Large intestine (tissue), 3 donors: Measurements from ENCODE around the gene MTSS2. TPM values are rescaled to one million over a fixed set of nuclear protein-coding genes. Genes with fewer than 3 reads are reported as not detected.

Experiments
- DNase-seq, 2 donors: peaks; one replicate each; pipeline versions ENCODE4 v3.0.0 to v3.0.0-alpha.2; 2013
- H3K27ac ChIP-seq: one replicate; pipeline ENCODE4 v1.5.1; 2013; ENCODE audit warnings: low read length
- H3K27me3 ChIP-seq: 2 replicates; pipeline ENCODE4 v1.6.1; 2013; ENCODE audit warnings: low read length; ENCODE audit not compliant: control insufficient read depth, insufficient read depth
- H3K36me3 ChIP-seq: 2 replicates; pipeline ENCODE4 v1.6.1; 2013; ENCODE audit warnings: low read length; ENCODE audit not compliant: control insufficient read depth, insufficient read depth
- H3K4me1 ChIP-seq: one replicate; pipeline ENCODE4 v1.6.1; 2013; ENCODE audit warnings: low read length; ENCODE audit not compliant: control insufficient read depth, insufficient read depth
- H3K4me3 ChIP-seq: one replicate; pipeline ENCODE4 v1.5.1; 2013; ENCODE audit warnings: low read length
- H3K9me3 ChIP-seq: one replicate; pipeline ENCODE4 v1.6.1; 2013; ENCODE audit warnings: mild to moderate bottlenecking, low read depth, low read length, moderate library complexity; ENCODE audit not compliant: control insufficient read depth
- WGBS: methylation state at CpG from one replicate; pipeline ENCODE4 v1.1.5; 2013; ENCODE audit warnings: low lambda C conversion rate; ENCODE audit not compliant: insufficient coverage; 5-methylcytosine and 5-hydroxymethylcytosine counted together
- polyA plus RNA-seq: library from polyadenylated mRNA; unstranded; fragments of 120-200 nt; gene quantifications from one replicate; pipeline ENCODE4 v1.2.1, GENCODE V29; 2013

Gene MTSS2
- polyA plus RNA-seq, 1 donor = 27.1 TPM

- no peaks in the 10 kb centered on the region for H3K9me3 ChIP-seq
- WGBS = no CpG with 5 or more reads among the region's 22 CpGs
- H3K27me3 ChIP-seq = no peaks in the 10 kb centered on the region
- no peak overlapping the region for H3K4me3 ChIP-seq
- no peak for DNase-seq
- peaks cover 47% of the 10 kb centered on the region for H3K36me3 ChIP-seq
- H3K4me1 ChIP-seq = peaks cover 23% of the 10 kb centered on the region
- H3K27ac ChIP-seq = peak overlapping the region; percentile 77
Observed at GRCh38 chr16:70725024-70725911, 39.4 kb upstream of the MTSS2 start.

GRCh38 chr16:70724146-70725023 is 38.5 kb upstream of the MTSS2 start:
- peak overlapping the region; percentile 77 for H3K27ac ChIP-seq
- no peaks in the 10 kb centered on the region for H3K27me3 ChIP-seq
- DNase-seq = no peak
- WGBS = no CpG with 5 or more reads among the region's 15 CpGs
- H3K4me3 ChIP-seq = no peak overlapping the region
- H3K36me3 ChIP-seq = peaks cover 43% of the 10 kb centered on the region
- peaks cover 23% of the 10 kb centered on the region for H3K4me1 ChIP-seq
- no peaks in the 10 kb centered on the region for H3K9me3 ChIP-seq

- Histone ChIP-seq H3K36me3 (peaks cover 39% of the 10 kb centered on the region), H3K4me1 (peaks cover 23% of the 10 kb centered on the region), H3K4me3 (no peak overlapping the region), H3K9me3 (no peaks in the 10 kb centered on the region), H3K27me3 (no peaks in the 10 kb centered on the region), H3K27ac (no peak overlapping the region)
- WGBS = no CpG with 5 or more reads among the region's 6 CpGs
- no peak for DNase-seq
Observed at GRCh38 chr16:70723740-70724145, 37.9 kb upstream of the MTSS2 start.

- peaks cover 25% of the 10 kb centered on the region for H3K4me1 ChIP-seq
- H3K9me3 ChIP-seq = no peaks in the 10 kb centered on the region
- peaks cover 32% of the 10 kb centered on the region for H3K36me3 ChIP-seq
- DNase-seq = no peak
- no peak overlapping the region for H3K27ac ChIP-seq
- WGBS = 89% methylated on average over 3 of the region's 18 CpGs
- no peak overlapping the region for H3K4me3 ChIP-seq
- no peaks in the 10 kb centered on the region for H3K27me3 ChIP-seq
Observed at GRCh38 chr16:70721202-70721963, 35.5 kb upstream of the MTSS2 start.

- H3K9me3 ChIP-seq = no peaks in the 10 kb centered on the region
- H3K4me1 ChIP-seq = peaks cover 25% of the 10 kb centered on the region
- no peak overlapping the region for H3K4me3 ChIP-seq
- DNase-seq = no peak
- WGBS = 80% methylated on average over 1 of the region's 18 CpGs
- H3K36me3 ChIP-seq = peaks cover 31% of the 10 kb centered on the region
- H3K27ac ChIP-seq = no peak overlapping the region
- H3K27me3 ChIP-seq = no peaks in the 10 kb centered on the region
Observed at GRCh38 chr16:70720425-70721201, 34.8 kb upstream of the MTSS2 start.

- WGBS = no CpG with 5 or more reads among the region's 9 CpGs
- DNase-seq = no peak
- Histone ChIP-seq H3K9me3 (no peaks in the 10 kb centered on the region), H3K36me3 (peaks cover 25% of the 10 kb centered on the region), H3K4me1 (peaks cover 22% of the 10 kb centered on the region), H3K27me3 (no peaks in the 10 kb centered on the region), H3K4me3 (no peak overlapping the region), H3K27ac (no peak overlapping the region)
Observed at GRCh38 chr16:70717065-70717464, 31.2 kb upstream of the MTSS2 start.

GRCh38 chr16:70715860-70716357 is 30.1 kb upstream of the MTSS2 start:
- Histone ChIP-seq H3K36me3 (peaks cover 19% of the 10 kb centered on the region), H3K27ac (peak overlapping the region; percentile 62), H3K4me1 (peaks cover 25% of the 10 kb centered on the region), H3K9me3 (no peaks in the 10 kb centered on the region), H3K27me3 (no peaks in the 10 kb centered on the region), H3K4me3 (no peak overlapping the region)
- no peak for DNase-seq
- WGBS = no CpG with 5 or more reads among the region's 6 CpGs

GRCh38 chr16:70715055-70715858 is 29.4 kb upstream of the MTSS2 start:
- peak in 1 of 2 donors; percentile 42 for DNase-seq
- H3K27me3 ChIP-seq = no peaks in the 10 kb centered on the region
- no peaks in the 10 kb centered on the region for H3K9me3 ChIP-seq
- H3K4me3 ChIP-seq = no peak overlapping the region
- WGBS = no CpG with 5 or more reads among the region's 23 CpGs
- H3K36me3 ChIP-seq = peaks cover 12% of the 10 kb centered on the region
- peaks cover 25% of the 10 kb centered on the region for H3K4me1 ChIP-seq
- H3K27ac ChIP-seq = peak overlapping the region; percentile 62

- Histone ChIP-seq H3K9me3 (no peaks in the 10 kb centered on the region), H3K27me3 (no peaks in the 10 kb centered on the region), H3K36me3 (peaks cover 11% of the 10 kb centered on the region), H3K27ac (peak overlapping the region; percentile 62), H3K4me3 (no peak overlapping the region), H3K4me1 (peaks cover 25% of the 10 kb centered on the region)
- no CpG with 5 or more reads among the region's 10 CpGs for WGBS
- no peak for DNase-seq
Observed at GRCh38 chr16:70714581-70715054, 28.8 kb upstream of the MTSS2 start.
